ENCODE measurements around the gene KBTBD4. TPM values are rescaled to one million over a fixed set of nuclear protein-coding genes. Genes with fewer than 3 reads are reported as not detected.

Gene KBTBD4
- polyA plus RNA-seq, 1 experiment: 25.5 TPM

DNA sequence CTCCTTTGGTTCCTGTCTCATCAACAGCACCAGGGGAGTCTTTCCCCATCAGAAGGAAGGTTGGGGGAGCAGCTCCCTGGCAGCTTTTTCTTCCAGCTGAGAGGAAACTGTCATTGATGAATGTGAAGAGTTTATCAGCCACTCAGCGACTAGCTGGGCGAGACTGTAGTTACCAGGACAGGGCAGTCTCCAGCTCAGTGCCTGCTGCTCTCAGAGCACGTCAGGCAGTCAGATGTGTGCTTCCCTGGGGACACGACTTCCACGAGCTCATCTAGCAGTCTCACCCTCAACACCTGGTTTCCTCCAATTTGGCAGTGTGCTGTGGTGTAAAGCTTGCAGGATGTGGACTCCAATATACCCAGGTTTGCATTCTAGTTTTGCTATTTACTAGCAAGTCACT, 28.0 kb upstream of the KBTBD4 start:
- Histone ChIP-seq H3K27me3 (ENCODE audit: control insufficient read depth, insufficient read depth, low read length) (no peaks in the 10 kb centered on the region), H3K36me3 (ENCODE audit: control insufficient read depth, insufficient read depth, low read length) (no peaks in the 10 kb centered on the region), H3K4me3 (ENCODE audit: low read depth, low read length) (no peak overlapping the region)
- ChIA-PET POLR2A (interaction anchor here (1.0 kb wide), 1 partner anchor 110 kb away, joined by 3 read pairs; no protein-coding TSS in a partner anchor), CTCF (interaction anchor here (0.7 to 3.7 kb wide), 6 partner anchors 9 to 233 kb away, joined by 3 to 20 read pairs (median 6); no protein-coding TSS in a partner anchor)
- DNase-seq (ENCODE audit: low read depth): no peak
- TF ChIP-seq, protein P1, sequence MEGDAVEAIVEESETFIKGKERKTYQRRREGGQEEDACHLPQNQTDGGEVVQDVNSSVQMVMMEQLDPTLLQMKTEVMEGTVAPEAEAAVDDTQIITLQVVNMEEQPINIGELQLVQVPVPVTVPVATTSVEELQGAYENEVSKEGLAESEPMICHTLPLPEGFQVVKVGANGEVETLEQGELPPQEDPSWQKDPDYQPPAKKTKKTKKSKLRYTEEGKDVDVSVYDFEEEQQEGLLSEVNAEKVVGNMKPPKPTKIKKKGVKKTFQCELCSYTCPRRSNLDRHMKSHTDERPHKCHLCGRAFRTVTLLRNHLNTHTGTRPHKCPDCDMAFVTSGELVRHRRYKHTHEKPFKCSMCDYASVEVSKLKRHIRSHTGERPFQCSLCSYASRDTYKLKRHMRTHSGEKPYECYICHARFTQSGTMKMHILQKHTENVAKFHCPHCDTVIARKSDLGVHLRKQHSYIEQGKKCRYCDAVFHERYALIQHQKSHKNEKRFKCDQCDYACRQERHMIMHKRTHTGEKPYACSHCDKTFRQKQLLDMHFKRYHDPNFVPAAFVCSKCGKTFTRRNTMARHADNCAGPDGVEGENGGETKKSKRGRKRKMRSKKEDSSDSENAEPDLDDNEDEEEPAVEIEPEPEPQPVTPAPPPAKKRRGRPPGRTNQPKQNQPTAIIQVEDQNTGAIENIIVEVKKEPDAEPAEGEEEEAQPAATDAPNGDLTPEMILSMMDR (IDR thresholded peaks at IDR 0.05; ENCODE audit: insufficient read depth, low read depth, low read length): no peak

DNA sequence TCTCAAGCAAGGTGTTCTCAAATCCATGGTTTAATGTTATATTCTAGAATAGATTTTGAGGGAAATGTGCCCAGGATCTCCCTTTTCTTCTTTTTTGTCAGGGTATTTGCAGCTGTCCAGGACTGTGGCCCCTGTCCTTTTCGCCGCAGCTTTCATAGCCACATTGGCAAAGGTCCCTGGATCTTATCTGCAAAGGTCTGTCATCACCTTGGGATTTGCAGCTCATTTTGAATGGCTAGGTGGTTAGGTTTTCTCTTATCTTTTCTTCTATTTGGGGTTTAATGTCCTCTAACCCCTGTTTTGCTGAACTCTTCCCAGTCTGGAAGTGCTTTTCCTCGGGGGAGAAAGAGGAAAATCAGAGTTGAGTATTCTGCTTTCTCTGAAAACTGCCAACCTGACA, 27.2 kb upstream of the KBTBD4 start:
- H3K4me3 ChIP-seq (ENCODE audit: low read depth, low read length): no peak overlapping the region
- DNase-seq (ENCODE audit: low read depth): no peak
- H3K27me3 ChIP-seq (ENCODE audit: control insufficient read depth, insufficient read depth, low read length): no peaks in the 10 kb centered on the region
- ChIA-PET CTCF (interaction anchor here (1.0 to 3.7 kb wide), 3 partner anchors 12 to 220 kb away, joined by 3 to 20 read pairs (median 3); no protein-coding TSS in a partner anchor), POLR2A (no interaction called here)
- TF ChIP-seq, protein P1 (IDR thresholded peaks at IDR 0.05; ENCODE audit: insufficient read depth, low read depth, low read length): no peak
- no peaks in the 10 kb centered on the region; the same call in 1 of the 2 replicates for H3K36me3 ChIP-seq (ENCODE audit: control insufficient read depth, insufficient read depth, low read length)

DNA sequence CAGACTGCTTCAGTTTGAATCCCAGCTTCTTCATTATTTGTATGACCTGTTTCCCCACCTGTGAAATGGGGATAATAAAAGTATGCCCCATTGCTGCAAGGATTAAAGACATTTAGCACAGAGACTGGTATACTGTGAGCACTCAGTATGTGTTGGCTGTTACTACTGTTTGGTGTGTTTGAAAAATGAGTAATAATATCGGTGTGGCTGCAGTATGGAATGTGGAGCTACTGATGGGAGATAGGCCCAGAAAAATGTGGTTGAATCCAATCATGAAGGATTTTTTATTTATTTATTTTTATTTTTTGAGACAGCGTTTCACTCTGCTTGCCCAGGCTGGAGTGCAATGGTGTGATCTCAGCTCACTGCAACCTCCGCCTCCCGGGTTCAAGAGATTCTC, 24.5 kb upstream of the KBTBD4 start:
- no peak for DNase-seq (ENCODE audit: low read depth)
- Histone ChIP-seq H3K4me3 (ENCODE audit: low read depth, low read length) (no peak overlapping the region), H3K36me3 (ENCODE audit: control insufficient read depth, insufficient read depth, low read length) (no peaks in the 10 kb centered on the region; the same call in 1 of the 2 replicates), H3K27me3 (ENCODE audit: control insufficient read depth, insufficient read depth, low read length) (no peaks in the 10 kb centered on the region)
- CTCF ChIA-PET: interaction anchor here (1.6 kb wide), 1 partner anchor 14 kb away, joined by 5 read pairs; no protein-coding TSS in a partner anchor
- POLR2A ChIA-PET: no interaction called here
- TF ChIP-seq, protein P1 (IDR thresholded peaks at IDR 0.05; ENCODE audit: insufficient read depth, low read depth, low read length): no peak

DNA sequence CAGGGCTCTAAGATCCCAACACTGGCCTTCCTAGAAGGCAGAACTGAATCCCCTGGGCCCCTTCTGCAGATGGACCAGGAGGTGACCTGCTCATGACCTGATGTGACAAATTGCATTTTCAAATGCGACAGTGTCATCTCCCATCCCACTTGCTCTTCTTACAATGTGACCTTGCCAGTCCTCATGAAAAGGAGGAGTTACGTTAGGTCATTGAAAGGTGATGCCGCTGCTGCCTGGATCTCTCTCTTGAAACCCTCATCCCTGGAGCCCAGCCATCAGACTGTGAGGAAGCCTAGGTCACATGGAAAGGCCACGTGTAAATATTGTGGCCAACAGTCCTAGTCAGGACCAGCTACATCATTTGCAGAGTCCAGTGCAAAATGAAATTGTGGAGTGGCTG, 21.1 kb upstream of the KBTBD4 start:
- TF ChIP-seq, protein P1 (IDR thresholded peaks at IDR 0.05; ENCODE audit: insufficient read depth, low read depth, low read length): no peak
- Histone ChIP-seq H3K27me3 (ENCODE audit: control insufficient read depth, insufficient read depth, low read length) (peaks cover 7% of the 10 kb centered on the region), H3K36me3 (ENCODE audit: control insufficient read depth, insufficient read depth, low read length) (no peaks in the 10 kb centered on the region; the same call in 1 of the 2 replicates), H3K4me3 (ENCODE audit: low read depth, low read length) (no peak overlapping the region)
- no peak for DNase-seq (ENCODE audit: low read depth)
- CTCF ChIA-PET: interaction anchor here (1.0 to 1.5 kb wide), 2 partner anchors 22 to 39 kb away, joined by 3 to 5 read pairs; no protein-coding TSS in a partner anchor
- POLR2A ChIA-PET: no interaction called here

DNA sequence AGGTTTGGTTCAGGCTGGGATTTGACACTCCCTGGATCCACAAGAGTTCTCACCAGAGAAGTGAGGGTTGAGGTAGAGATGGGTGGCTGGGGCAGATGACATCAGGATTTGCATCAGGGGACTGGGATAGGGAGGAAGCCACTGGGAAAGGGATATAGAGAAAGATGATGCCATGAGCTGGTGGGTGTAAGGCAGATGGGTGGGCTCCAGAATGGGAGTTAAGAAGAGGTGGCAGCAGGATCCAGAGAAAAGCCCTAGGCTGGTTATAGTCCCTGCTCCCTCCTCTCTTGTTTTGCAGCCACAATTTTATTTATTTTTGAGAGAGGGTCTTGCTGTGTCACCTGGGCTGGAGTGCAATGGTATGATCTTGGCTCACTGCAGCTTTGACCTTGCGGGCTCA, 17.2 kb upstream of the KBTBD4 start:
- DNase-seq (ENCODE audit: low read depth): no peak
- ChIA-PET POLR2A (no interaction called here), CTCF (interaction anchor here (1.2 kb wide), 1 partner anchor 12 kb away, joined by 5 read pairs; no protein-coding TSS in a partner anchor)
- Histone ChIP-seq H3K27me3 (ENCODE audit: control insufficient read depth, insufficient read depth, low read length) (peaks cover 37% of the 10 kb centered on the region), H3K4me3 (ENCODE audit: low read depth, low read length) (no peak overlapping the region), H3K36me3 (ENCODE audit: control insufficient read depth, insufficient read depth, low read length) (no peaks in the 10 kb centered on the region)
- TF ChIP-seq, protein P1 (IDR thresholded peaks at IDR 0.05; ENCODE audit: insufficient read depth, low read depth, low read length): no peak
